OCI-M1 (cell line): ENCODE results near the gene IL33.

Experiments used
- DNase-seq: peaks from one replicate; lab custom pipeline; 2025; lab: John Stamatoyannopoulos, UW

Gene IL33

DNA sequence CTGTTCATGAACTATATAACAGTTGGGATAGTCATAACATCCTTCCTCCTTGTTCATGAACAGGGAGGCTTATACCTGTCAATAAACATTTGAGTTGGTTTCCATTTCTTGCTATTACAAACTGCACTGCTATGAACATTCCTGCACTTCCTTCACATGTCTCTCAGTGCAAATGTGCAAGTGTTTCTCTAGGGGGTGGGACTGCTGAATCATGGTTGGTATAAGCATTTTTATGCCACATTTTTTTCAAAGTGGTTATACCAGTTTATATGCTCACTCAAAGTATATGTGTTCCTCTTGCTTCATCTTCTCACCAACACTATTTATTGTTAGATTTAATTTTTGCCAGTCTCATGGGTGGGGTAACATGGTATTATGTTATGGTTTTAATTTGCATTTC is 86.8 kb downstream of the IL33 start:
- peak; percentile 80 for DNase-seq

DNA sequence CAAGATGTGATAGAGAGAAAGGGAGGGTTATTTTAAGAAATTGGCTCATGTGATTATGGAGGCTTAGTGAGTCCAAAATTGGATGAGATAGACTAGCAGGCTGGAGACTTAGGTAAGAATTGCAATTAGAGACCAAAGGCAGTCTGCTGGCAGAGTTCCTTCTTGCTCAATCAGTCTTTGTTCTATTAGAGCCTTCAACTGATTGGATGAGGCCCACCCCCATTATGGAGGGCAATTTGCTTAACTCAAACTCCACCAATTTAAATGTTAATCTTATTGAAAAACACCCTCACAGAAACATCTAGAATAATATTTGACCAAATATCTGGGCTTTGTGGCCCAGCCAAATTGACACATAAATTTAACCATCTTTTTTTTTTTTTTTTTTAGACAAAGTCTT is 88.6 kb downstream of the IL33 start:
- DNase-seq, result no peak

DNA sequence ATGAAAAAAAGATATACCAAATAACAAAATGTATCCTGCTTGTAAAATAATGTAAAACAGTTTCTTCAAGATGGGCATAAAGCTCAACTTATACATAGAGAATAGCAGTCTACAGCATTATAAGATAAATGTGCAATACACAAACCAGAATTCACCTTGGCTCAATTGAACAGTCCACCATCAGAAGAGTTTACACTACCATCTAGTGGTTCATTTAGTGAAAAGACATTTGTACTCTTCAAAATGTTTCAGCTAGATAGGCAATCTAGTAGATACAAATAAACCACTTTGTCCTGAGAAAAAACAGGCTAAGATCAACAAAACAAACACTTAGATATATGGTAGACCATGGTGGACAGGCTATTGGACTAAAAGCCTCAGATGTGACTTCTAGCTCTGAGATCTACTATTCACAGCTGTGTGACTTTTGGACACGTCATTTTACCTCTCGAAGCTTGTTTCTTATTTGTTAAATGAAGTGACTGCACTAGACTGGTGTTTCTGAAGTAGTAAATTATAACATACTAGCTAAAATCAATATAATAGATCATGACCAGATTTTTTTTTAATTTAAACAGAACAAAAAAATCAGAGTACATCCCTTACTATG is 90.5 kb downstream of the IL33 start:
- DNase-seq, result peak; percentile 99
